NCI-H2196 (cell line): ENCODE results near the gene SH3GLB2.
A peak's percentile ranks its signal among the peaks of the same experiment; 100 is the strongest.

Source experiments
- DNase-seq: peaks from one replicate; lab custom pipeline; 2025; ENCODE audit not compliant: unreplicated experiment; lab: John Stamatoyannopoulos, UW

The SH3GLB2 gene

GRCh38 chr9:129028192-129028966 is at the start of gene SH3GLB2:
TSS of gene SH3GLB2 (minus strand) at chr9:129028331. CDS start at chr9:129028154, 177 bp downstream.
- peak; percentile 84 for DNase-seq

GRCh38 chr9:129077236-129077635 is 49.1 kb upstream of the SH3GLB2 start:
- DNase-seq = no peak

- no peak for DNase-seq
Observed at GRCh38 chr9:129076640-129077037, 48.5 kb upstream of the SH3GLB2 start.

- no peak for DNase-seq
Observed at GRCh38 chr9:129075996-129076639, 48.0 kb upstream of the SH3GLB2 start.

GRCh38 chr9:129074106-129074505 is 46.0 kb upstream of the SH3GLB2 start:
- no peak for DNase-seq

GRCh38 chr9:129073404-129073803 is 45.3 kb upstream of the SH3GLB2 start:
- no peak for DNase-seq

- no peak for DNase-seq
Observed at GRCh38 chr9:129072171-129072570, 44.0 kb upstream of the SH3GLB2 start.

- no peak for DNase-seq
Observed at GRCh38 chr9:129071526-129072126, 43.5 kb upstream of the SH3GLB2 start.

- no peak for DNase-seq
Observed at GRCh38 chr9:129070696-129071525, 42.8 kb upstream of the SH3GLB2 start.

GRCh38 chr9:129069862-129070641 is 41.9 kb upstream of the SH3GLB2 start:
- no peak for DNase-seq

GRCh38 chr9:129068990-129069861 is 41.1 kb upstream of the SH3GLB2 start:
- DNase-seq = no peak

- DNase-seq = no peak
Observed at GRCh38 chr9:129068110-129068509, 40.0 kb upstream of the SH3GLB2 start.

- no peak for DNase-seq
Observed at GRCh38 chr9:129064499-129064908, 36.4 kb upstream of the SH3GLB2 start.

GRCh38 chr9:129063061-129063460 is 34.9 kb upstream of the SH3GLB2 start:
- no peak for DNase-seq

- DNase-seq = no peak
Observed at GRCh38 chr9:129060991-129061390, 32.9 kb upstream of the SH3GLB2 start.

- DNase-seq = no peak
Observed at GRCh38 chr9:129059796-129060785, 32.0 kb upstream of the SH3GLB2 start.

GRCh38 chr9:129058965-129059795 is 31.0 kb upstream of the SH3GLB2 start:
- no peak for DNase-seq
